Non-pigmented ciliary epithelial cell (primary cell): ENCODE data around the gene COX5A.
"Not testable (repeated sequence)": the region's sequence is repeated elsewhere in the genome, so short reads cannot be mapped to it uniquely, and the experiment has no call there.

Experiments used
- DNase-seq: peaks from one replicate; pipeline ENCODE4 v3.0.0-alpha.2; 2010; ENCODE audit warnings: low read depth

COX5A gene

DNA sequence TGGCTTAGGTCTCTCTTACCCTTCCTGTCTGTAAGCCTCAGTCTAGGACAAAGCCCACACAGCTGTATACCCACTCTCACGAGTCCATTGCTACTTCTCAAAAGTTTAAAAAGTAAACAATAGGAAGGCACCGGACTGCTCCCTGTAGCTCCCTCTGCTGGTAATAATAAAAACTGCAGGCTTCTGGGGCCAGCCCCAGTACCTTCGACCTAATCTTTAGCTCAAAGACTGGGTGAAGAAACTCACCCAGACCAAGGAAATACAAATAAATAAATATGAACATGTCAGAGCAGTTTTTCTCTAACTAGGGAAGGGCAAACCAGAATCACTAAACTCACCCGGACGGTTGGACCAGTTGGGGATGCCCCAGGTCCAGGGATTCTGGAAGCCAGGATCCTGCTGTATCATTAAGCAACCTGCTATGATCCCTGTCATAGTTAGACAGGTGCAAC lies 36.2 kb downstream of the COX5A start:
- no peak for DNase-seq

GRCh38 chr15:74897300-74897701 lies 40.6 kb downstream of the COX5A start:
- DNase-seq = no peak

GRCh38 chr15:74896316-74896715 lies 41.6 kb downstream of the COX5A start:
- no peak for DNase-seq

GRCh38 chr15:74895830-74896229 lies 42.0 kb downstream of the COX5A start:
- DNase-seq = no peak

- not testable (repeated sequence) for DNase-seq
Observed at GRCh38 chr15:74894383-74894782, 43.5 kb downstream of the COX5A start.

GRCh38 chr15:74893627-74894026 lies 44.2 kb downstream of the COX5A start:
- DNase-seq = no peak

DNA sequence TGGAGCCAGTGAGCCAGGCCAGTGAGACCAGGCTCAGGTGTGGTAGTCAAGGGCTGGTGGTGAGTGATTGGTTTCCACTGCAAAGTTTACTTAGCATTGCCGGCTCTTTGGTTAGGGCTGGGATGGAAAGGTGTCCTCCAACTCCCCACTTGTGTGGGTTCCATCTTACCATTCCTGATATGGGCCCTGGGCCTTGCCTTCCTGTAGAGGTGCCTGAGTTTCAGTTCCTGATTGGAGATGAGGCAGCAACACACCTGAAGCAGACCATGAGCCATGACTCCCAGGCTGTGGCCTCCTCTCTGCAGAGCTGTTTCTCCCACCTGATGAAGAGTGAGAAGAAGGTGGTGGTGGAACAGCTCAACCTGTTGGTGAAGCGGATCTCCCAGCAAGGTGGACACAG lies 44.9 kb downstream of the COX5A start:
- no peak for DNase-seq

GRCh38 chr15:74892313-74892712 lies 45.6 kb downstream of the COX5A start:
- DNase-seq = no peak

GRCh38 chr15:74891469-74891868 lies 46.4 kb downstream of the COX5A start:
- no peak for DNase-seq

- DNase-seq = no peak
Observed at GRCh38 chr15:74890665-74890960, 47.3 kb downstream of the COX5A start.

- no peak for DNase-seq
Observed at GRCh38 chr15:74889883-74890664, 47.8 kb downstream of the COX5A start, which contains the start of gene MPI. TSS of gene MPI (plus strand) at chr15:74890042. CDS start at chr15:74890074, 32 bp downstream.

GRCh38 chr15:74889390-74889882 lies 48.4 kb downstream of the COX5A start:
- DNase-seq = no peak

- DNase-seq = no peak
Observed at GRCh38 chr15:74888716-74889115, 49.2 kb downstream of the COX5A start.

DNA sequence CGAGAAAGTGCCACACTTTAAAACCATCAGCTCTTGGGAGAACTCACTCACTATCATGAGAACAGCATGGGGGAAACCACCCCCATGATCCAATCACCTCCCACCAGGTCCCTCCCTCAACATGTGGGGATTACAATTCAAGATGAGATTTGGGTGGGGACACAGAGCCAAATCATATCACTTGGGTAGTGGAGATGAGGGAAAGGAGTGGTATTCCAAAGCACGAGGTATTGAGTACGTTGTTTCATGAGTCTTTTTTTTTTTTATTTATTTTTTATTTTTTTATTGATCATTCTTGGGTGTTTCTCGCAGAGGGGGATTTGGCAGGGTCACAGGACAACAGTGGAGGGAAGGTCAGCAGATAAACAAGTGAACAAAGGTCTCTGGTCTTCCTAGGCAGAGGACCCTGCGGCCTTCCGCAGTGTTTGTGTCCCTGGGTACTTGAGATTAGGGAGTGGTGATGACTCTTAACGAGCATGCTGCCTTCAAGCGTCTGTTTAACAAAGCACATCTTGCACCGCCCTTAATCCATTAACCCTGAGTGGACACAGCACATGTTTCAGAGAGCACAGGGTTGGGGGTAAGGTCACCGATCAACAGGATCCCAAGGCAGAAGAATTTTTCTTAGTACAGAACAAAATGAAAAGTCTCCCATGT lies 50.2 kb downstream of the COX5A start:
- DNase-seq = not testable (repeated sequence)

GRCh38 chr15:74885461-74885860 lies 52.4 kb downstream of the COX5A start:
- no peak for DNase-seq

DNA sequence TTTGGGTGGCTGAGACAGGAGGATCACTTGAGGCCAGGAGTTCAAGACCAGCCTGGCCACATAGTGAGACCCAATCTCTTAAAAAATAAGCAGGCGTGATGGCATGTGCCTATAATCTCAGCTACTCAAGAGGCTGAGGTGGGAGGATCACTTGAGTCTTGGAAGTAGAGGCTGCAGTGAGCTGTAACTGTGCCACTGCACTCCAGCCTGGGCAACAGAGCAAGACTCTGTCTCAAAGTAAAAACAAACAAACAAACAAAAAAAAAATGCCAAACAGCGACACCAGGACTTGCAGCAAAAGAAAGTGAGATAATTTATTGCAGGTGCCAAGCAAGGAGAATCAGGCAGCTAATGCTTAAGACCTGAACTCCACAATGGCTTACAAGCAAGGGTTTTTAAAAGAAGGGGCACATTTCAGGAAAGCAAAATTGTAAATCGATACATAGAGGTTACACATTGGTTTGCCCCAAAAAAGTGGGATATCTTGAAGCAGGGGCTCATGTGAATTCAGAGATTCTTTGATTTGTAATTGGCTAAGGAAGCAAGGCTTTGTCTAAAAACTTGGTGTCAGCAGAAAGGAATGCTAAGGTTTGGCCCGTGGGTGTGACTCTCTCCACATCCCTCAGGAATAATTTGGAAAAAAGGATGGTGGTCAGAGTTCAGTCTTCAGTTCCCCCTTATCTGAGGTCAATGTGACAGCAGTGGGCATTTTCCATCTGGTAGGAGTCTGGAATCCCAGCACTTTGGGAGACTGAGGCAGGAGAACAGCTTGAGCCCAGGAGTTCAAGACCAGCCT lies 53.2 kb downstream of the COX5A start:
- DNase-seq = no peak

GRCh38 chr15:74882528-74882927 lies 55.3 kb downstream of the COX5A start:
- DNase-seq = no peak

- no peak for DNase-seq
Observed at GRCh38 chr15:74878273-74878672, 59.6 kb downstream of the COX5A start.

- no peak for DNase-seq
Observed at GRCh38 chr15:74873756-74874424, 64.0 kb downstream of the COX5A start.

- peak; percentile 75 for DNase-seq
Observed at GRCh38 chr15:74873036-74873755, 64.7 kb downstream of the COX5A start, which contains the start of gene SCAMP2. TSS of gene SCAMP2 (minus strand) at chr15:74873365. CDS start at chr15:74873255, 110 bp downstream.

DNA sequence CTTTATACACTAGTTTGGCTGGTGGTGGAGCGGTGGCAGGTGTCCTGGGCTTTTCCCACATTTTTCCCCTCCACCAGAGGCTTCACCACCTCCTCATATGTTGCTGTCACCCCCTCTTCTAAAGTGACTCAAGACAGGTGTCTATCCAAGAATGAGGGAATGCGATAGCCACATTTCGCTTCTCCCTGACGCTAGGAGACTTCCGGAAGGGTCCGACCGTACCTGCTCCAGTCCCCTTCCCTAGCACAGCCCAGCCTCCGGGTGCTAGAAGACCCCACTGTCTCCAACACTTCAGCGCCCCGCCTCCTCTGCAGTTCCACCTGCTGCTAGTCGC lies 65.2 kb downstream of the COX5A start:
- no peak for DNase-seq
